Activated naive CD8-positive, alpha-beta T cell treated with anti-CD3 and anti-CD28 coated beads, Interleukin-2, amount 50 U/mL, for 16 hours (primary cell): ENCODE data around the gene HDAC4.

Experiments used
- DNase-seq: peaks from one replicate; pipeline ENCODE4 v3.0.0-alpha.2; 2020; ENCODE audit warnings: low read depth, low spot score

The HDAC4 gene

GRCh38 chr2:239429473-239430350, 28.9 kb upstream of the HDAC4 start:
- no peak for DNase-seq

- DNase-seq: no peak
Observed at GRCh38 chr2:239425631-239426030, 24.8 kb upstream of the HDAC4 start.

GRCh38 chr2:239424337-239425045, 23.7 kb upstream of the HDAC4 start:
- no peak for DNase-seq

GRCh38 chr2:239423551-239423950, 22.7 kb upstream of the HDAC4 start:
- DNase-seq: no peak

- no peak for DNase-seq
Observed at GRCh38 chr2:239421851-239422250, 21.0 kb upstream of the HDAC4 start.

GRCh38 chr2:239420082-239420481, 19.3 kb upstream of the HDAC4 start:
- DNase-seq: no peak

GRCh38 chr2:239418918-239419317, 18.1 kb upstream of the HDAC4 start:
- no peak for DNase-seq

GRCh38 chr2:239412905-239413603, 12.2 kb upstream of the HDAC4 start:
- no peak for DNase-seq

- no peak for DNase-seq
Observed at GRCh38 chr2:239411549-239412319, 10.9 kb upstream of the HDAC4 start.

- DNase-seq: no peak
Observed at GRCh38 chr2:239411117-239411516, 10.3 kb upstream of the HDAC4 start.

GRCh38 chr2:239409976-239410375, 9.2 kb upstream of the HDAC4 start:
- no peak for DNase-seq

- no peak for DNase-seq
Observed at GRCh38 chr2:239407112-239407511, 6.3 kb upstream of the HDAC4 start.

GRCh38 chr2:239406316-239406995, 5.6 kb upstream of the HDAC4 start:
- no peak for DNase-seq

GRCh38 chr2:239405071-239405470, 4.3 kb upstream of the HDAC4 start:
- no peak for DNase-seq

- DNase-seq: no peak
Observed at GRCh38 chr2:239402666-239403065, 1.8 kb upstream of the HDAC4 start.

GRCh38 chr2:239401881-239402233, 1.0 kb upstream of the HDAC4 start:
- peak; percentile 9 for DNase-seq

- peak; percentile 98 for DNase-seq
Observed at GRCh38 chr2:239401067-239401880, 454 bp upstream of the HDAC4 start.

- no peak for DNase-seq
Observed at GRCh38 chr2:239399921-239400595, 762 bp downstream of the HDAC4 start.

- no peak for DNase-seq
Observed at GRCh38 chr2:239399433-239399920, 1.3 kb downstream of the HDAC4 start.
